Osteoblast (primary cell): ENCODE data around the gene SUN2. TPM values are rescaled to one million over a fixed set of nuclear protein-coding genes. Genes with fewer than 3 reads are reported as not detected.

Experiments
- DNase-seq: peaks from one replicate; pipeline ENCODE4 v3.0.0; 2011; ENCODE audit warnings: low spot score, mixed read lengths; ENCODE audit not compliant: insufficient read length; ENCODE audit errors: missing footprints
- H2AFZ ChIP-seq: 2 replicates; pipeline ENCODE4 v1.6.0; 2011; ENCODE audit warnings: mild to moderate bottlenecking, low read length
- H3K27ac ChIP-seq: 2 replicates; pipeline ENCODE4 v1.5.1; 2011; ENCODE audit warnings: mild to moderate bottlenecking, low read depth, low read length, moderate library complexity
- H3K27me3 ChIP-seq: 2 replicates; pipeline ENCODE4 v1.6.0; 2012; ENCODE audit warnings: mild to moderate bottlenecking, control low read depth, inconsistent platforms, low read length, moderate library complexity; ENCODE audit not compliant: insufficient read depth
- H3K36me3 ChIP-seq: 2 replicates; pipeline ENCODE4 v1.5.1; 2011; ENCODE audit warnings: mild to moderate bottlenecking, low read length, control low read depth, moderate library complexity; ENCODE audit not compliant: insufficient read depth
- H3K4me1 ChIP-seq: 2 replicates; pipeline ENCODE4 v1.5.1; 2011; ENCODE audit warnings: mild to moderate bottlenecking, low read length, control low read depth, moderate library complexity; ENCODE audit not compliant: insufficient read depth
- H3K4me2 ChIP-seq: 2 replicates; pipeline ENCODE4 v1.6.0; 2011; ENCODE audit warnings: mild to moderate bottlenecking, low read length; ENCODE audit not compliant: insufficient read depth
- H3K4me3 ChIP-seq: fragments of 200-600 bp; sonication (generic); 3 replicates; pipeline ENCODE4 v1.5.1; 2012; ENCODE audit warnings: mild to moderate bottlenecking, low read length, inconsistent platforms; ENCODE audit not compliant: insufficient read depth
- H3K79me2 ChIP-seq: 2 replicates; pipeline ENCODE4 v1.6.0; 2012; ENCODE audit warnings: mild to moderate bottlenecking, low read length, control low read depth, inconsistent platforms; ENCODE audit not compliant: insufficient read depth
- H3K9me3 ChIP-seq: 2 replicates; pipeline ENCODE4 v1.5.1; 2011; ENCODE audit warnings: low read depth, low read length, control low read depth
- H4K20me1 ChIP-seq: 2 replicates; pipeline ENCODE4 v1.6.0; 2012; ENCODE audit warnings: mild to moderate bottlenecking, low read length, control low read depth; ENCODE audit not compliant: insufficient read depth
- CTCF ChIP-seq: IDR thresholded peaks from 2 replicates; pipeline ENCODE4 v1.5.1; 2011; ENCODE audit warnings: mild to moderate bottlenecking, low read depth, low read length, moderate library complexity; ENCODE audit errors: extremely low read depth
- total RNA-seq: library from RNA; depleted of rRNA; stranded (reverse); fragments of >200 nt; gene quantifications from 2 replicates; pipeline ENCODE4 v1.2.3, GENCODE V29; 2012

Gene SUN2
- total RNA-seq, 1 donor = 105 TPM

- Histone ChIP-seq H3K79me2 (no peaks in the 10 kb centered on the region), H3K27ac (no peak overlapping the region)
- no peak for TF ChIP-seq CTCF
Observed at GRCh38 chr22:38772623-38772873, 16.8 kb upstream of the SUN2 start.

GRCh38 chr22:38770257-38770949 lies 14.6 kb upstream of the SUN2 start:
- Histone ChIP-seq H4K20me1 (no peaks in the 10 kb centered on the region), H2AFZ (no peak overlapping the region), H3K4me2 (no peak overlapping the region), H3K27ac (no peak overlapping the region), H3K79me2 (no peaks in the 10 kb centered on the region), H3K4me1 (peaks cover 7% of the 10 kb centered on the region), H3K36me3 (no peaks in the 10 kb centered on the region), H3K4me3 (no peak overlapping the region), H3K9me3 (no peaks in the 10 kb centered on the region), H3K27me3 (no peaks in the 10 kb centered on the region)
- no peak for DNase-seq
- TF ChIP-seq CTCF = no peak

More at GRCh38 chr22:38772623-38772873, 16.8 kb upstream of the SUN2 start:
- Histone ChIP-seq H3K27me3 (no peaks in the 10 kb centered on the region), H3K9me3 (no peaks in the 10 kb centered on the region), H3K36me3 (no peaks in the 10 kb centered on the region), H2AFZ (peak overlapping the region; percentile 75), H3K4me2 (peak overlapping the region; percentile 56), H4K20me1 (peaks cover 2% of the 10 kb centered on the region), H3K4me3 (peak overlapping the region; percentile 35), H3K4me1 (peaks cover 7% of the 10 kb centered on the region)
- DNase-seq = peak; percentile 91

- TF ChIP-seq CTCF = no peak
- Histone ChIP-seq H3K4me2 (no peak overlapping the region), H3K27ac (no peak overlapping the region), H3K9me3 (no peaks in the 10 kb centered on the region), H2AFZ (no peak overlapping the region), H3K4me3 (no peak overlapping the region), H3K79me2 (no peaks in the 10 kb centered on the region), H3K4me1 (peaks cover 18% of the 10 kb centered on the region), H3K36me3 (no peaks in the 10 kb centered on the region), H4K20me1 (no peaks in the 10 kb centered on the region), H3K27me3 (no peaks in the 10 kb centered on the region)
- DNase-seq = peak; percentile 1
Observed at GRCh38 chr22:38768036-38768435, 12.2 kb upstream of the SUN2 start.

DNA sequence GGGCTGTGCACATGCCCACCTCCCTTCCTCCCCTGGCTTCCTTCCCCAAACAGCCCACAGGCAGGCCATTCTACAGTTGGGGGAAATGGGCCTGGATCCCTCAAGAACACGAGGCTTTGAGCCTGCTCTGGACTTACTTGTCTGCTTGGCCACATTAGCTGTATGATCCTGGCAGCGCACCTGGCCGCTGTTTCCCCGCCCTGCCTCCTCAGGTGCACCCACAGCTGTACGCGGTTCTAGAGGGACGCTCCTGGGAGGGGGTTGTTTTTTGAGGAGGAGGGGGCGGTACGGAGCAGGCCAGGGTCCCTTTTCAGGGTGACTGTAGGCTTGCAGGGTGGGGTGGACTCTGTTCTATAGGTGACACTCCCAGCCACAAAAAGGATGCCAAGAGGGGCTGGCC lies 11.5 kb upstream of the SUN2 start:
- H3K79me2 ChIP-seq = no peaks in the 10 kb centered on the region
- no peak overlapping the region for H3K4me2 ChIP-seq
- H2AFZ ChIP-seq = no peak overlapping the region
- no peak for DNase-seq
- no peaks in the 10 kb centered on the region for H3K36me3 ChIP-seq
- H3K9me3 ChIP-seq = no peaks in the 10 kb centered on the region
- H3K4me3 ChIP-seq = no peak overlapping the region
- H3K27ac ChIP-seq = no peak overlapping the region
- no peak for TF ChIP-seq CTCF
- H4K20me1 ChIP-seq = no peaks in the 10 kb centered on the region
- peaks cover 13% of the 10 kb centered on the region for H3K4me1 ChIP-seq
- no peaks in the 10 kb centered on the region for H3K27me3 ChIP-seq
